NCI-H187 (cell line): ENCODE measurements around the gene AURKB.

Source experiments
- DNase-seq, 2 experiments: peaks; one replicate each; lab custom pipeline; 2025; lab: John Stamatoyannopoulos, UW

AURKB gene

GRCh38 chr17:8161289-8162232 is 48.8 kb downstream of the AURKB start:
- no peak for DNase-seq

GRCh38 chr17:8160741-8161221 is 49.6 kb downstream of the AURKB start:
- DNase-seq = no peak

- no peak for DNase-seq
These were observed 50.2 kb downstream of the AURKB start for GRCh38 chr17:8160224-8160577.

GRCh38 chr17:8159459-8160223 is 50.7 kb downstream of the AURKB start:
- DNase-seq = no peak

- DNase-seq = no peak
These were observed 51.4 kb downstream of the AURKB start for GRCh38 chr17:8159032-8159400.

- DNase-seq = peak; percentile 3 to 48
These were observed 51.9 kb downstream of the AURKB start for GRCh38 chr17:8158267-8159031.

- peak; percentile 91 to 97 for DNase-seq
These were observed 54.0 kb downstream of the AURKB start for GRCh38 chr17:8156246-8156992.

- DNase-seq = no peak
These were observed 54.5 kb downstream of the AURKB start for GRCh38 chr17:8155996-8156245.

GRCh38 chr17:8155231-8155995 is 55.0 kb downstream of the AURKB start:
- no peak for DNase-seq
